IPS DF 19.7 (cell line): ENCODE data around the gene STAC.

ENCODE experiments used
- DNase-seq: peaks from one replicate; pipeline ENCODE4 v3.0.0-alpha.2; 2013; ENCODE audit warnings: low read depth, low spot score

STAC gene, protein sequence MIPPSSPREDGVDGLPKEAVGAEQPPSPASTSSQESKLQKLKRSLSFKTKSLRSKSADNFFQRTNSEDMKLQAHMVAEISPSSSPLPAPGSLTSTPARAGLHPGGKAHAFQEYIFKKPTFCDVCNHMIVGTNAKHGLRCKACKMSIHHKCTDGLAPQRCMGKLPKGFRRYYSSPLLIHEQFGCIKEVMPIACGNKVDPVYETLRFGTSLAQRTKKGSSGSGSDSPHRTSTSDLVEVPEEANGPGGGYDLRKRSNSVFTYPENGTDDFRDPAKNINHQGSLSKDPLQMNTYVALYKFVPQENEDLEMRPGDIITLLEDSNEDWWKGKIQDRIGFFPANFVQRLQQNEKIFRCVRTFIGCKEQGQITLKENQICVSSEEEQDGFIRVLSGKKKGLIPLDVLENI

GRCh38 chr3:36380221-36381031 is at the start of gene STAC:
TSS of gene STAC (plus strand) at chr3:36380504. CDS start at chr3:36380644, 140 bp downstream.
- DNase-seq, result no peak

DNA sequence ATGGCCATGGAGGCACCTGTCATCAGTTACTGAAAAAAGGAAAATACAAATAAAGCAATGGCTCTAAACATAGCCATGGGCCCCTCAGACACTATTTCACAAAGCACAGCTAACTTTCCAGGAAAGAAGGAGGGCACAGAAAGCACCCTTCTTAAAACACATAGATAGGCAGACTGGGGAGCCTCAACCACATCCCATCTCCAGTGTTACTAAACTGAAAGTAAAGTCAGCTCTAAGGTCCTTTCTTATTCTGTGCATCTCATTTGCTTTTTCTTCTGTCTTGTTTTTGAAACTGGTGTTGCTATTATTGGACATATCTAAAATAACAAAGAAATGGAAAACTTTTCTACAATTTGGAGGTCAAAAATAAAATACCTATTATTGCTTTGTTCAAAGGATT is 48.2 kb upstream of the STAC start:
- DNase-seq, result no peak

GRCh38 chr3:36362216-36362615 is 18.1 kb upstream of the STAC start:
- DNase-seq, result no peak

DNA sequence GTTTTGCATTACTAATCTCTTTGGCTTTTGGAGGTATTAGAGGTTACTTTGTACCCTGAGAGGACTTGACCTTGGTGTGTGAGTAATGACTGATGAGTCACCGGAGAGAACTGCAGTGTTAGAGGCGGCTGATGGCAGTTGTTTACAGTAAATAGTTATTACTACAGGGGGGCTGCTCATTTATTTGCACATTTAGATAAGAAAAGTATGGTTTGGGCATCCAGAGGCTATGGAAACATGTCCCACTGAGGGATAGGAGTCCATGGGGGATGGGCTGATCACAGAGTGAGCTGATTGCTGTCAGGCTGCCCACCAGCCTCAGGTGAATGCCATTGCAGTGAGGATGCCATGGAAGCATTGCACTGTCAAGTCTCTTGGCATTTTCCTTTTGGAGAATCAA is 17.3 kb upstream of the STAC start:
- DNase-seq, result no peak

- DNase-seq, result no peak
Measured at GRCh38 chr3:36364260-36364659, 16.0 kb upstream of the STAC start.

- DNase-seq, result no peak
Measured at GRCh38 chr3:36365829-36366228, 14.5 kb upstream of the STAC start.

- no peak for DNase-seq
Measured at GRCh38 chr3:36366308-36366707, 14.0 kb upstream of the STAC start.

DNA sequence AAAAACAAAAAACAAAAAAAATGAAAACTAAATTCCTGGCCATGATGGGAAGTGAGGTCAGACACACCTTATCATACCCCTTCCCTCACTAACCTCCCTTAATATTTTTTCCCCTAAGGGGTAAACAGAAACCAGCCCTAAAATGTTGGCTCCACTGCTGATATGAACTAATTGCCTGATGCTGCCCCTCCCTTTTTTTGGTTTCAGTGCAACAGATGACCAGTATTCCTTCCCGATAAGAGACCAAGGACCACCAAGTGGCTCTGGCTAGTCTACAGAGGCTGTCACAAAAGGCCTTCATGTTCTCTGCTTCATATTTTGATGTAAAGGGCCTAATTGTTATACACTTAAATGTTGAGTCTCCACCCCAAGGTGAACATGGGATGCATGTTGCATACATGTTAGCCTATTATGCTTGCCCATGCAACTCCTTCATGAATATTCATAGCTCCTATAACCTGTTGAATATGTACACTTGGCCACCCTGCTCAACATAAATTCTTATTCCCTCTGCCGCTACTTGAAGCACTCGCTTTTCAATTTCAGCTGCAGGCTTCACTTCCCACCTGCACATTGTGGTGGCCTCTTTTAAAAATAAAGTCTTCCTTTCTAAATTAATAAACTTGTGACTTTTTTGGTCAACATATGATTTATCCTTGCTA is 12.3 kb upstream of the STAC start:
- DNase-seq, result no peak

- DNase-seq, result no peak
Measured at GRCh38 chr3:36372534-36372935, 7.8 kb upstream of the STAC start.

DNA sequence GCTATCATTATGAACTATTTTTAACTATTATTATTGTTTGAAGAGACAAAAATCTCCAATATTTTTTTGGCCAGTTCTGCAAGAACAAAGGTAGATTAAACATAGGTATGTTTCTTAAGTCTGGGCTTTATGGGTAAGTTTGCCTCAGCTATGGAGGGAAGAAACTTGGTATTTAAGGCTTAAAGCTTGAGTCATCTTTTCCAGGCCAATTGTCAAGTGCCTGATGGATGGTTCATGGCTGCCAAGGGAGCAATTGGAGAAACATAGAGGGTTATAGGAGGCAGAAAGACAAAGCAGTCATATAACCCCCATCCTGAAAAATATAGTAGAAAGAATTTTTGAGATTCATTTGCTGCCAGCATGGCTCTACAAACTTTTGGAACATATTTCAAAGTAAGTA is 7.2 kb upstream of the STAC start:
- DNase-seq, result no peak

GRCh38 chr3:36373666-36374065 is 6.6 kb upstream of the STAC start:
- DNase-seq, result no peak

GRCh38 chr3:36379872-36380220 is 458 bp upstream of the STAC start:
- DNase-seq, result no peak

- no peak for DNase-seq
Measured at GRCh38 chr3:36381311-36381956, 1.1 kb downstream of the STAC start.

DNA sequence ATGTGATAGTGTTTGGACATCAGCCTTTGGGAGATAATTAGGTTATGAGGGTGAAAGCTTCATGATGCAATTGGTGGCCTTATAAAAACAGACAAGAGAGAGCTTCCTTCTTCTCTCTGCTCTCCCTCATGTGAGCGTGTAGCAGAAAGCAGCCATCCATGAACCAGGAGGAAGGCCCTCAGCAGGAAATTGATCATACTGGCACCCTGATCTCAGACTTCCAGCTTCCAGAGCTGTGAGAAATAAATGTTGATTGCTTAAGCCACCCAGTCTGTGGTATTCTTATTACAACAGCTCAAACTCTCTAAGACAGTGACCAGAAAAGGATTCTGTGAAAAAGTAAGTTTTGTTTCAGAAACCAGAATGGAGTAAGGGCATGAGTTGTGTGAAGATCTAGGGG is 13.3 kb downstream of the STAC start:
- DNase-seq, result no peak

DNA sequence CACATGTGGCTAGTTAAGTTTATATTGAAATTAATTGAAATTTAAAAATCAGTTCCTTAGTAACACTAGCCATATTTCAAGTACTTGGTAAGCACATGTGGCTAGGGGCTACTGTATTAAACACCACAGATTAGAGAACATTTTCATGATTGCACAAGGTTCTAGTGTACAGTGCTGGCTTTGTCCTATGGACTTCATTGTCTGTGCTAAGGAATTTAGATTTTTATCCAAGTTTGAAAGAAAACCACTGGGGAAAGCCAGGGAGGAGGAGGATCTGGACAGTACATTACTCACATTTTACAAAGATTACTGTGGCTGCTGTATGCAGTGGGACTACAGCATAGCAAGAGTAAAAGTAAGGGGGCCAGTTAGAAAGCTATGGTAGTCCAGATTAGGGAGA is 13.9 kb downstream of the STAC start:
- no peak for DNase-seq

- no peak for DNase-seq
Measured at GRCh38 chr3:36397841-36398240, 17.5 kb downstream of the STAC start.

DNA sequence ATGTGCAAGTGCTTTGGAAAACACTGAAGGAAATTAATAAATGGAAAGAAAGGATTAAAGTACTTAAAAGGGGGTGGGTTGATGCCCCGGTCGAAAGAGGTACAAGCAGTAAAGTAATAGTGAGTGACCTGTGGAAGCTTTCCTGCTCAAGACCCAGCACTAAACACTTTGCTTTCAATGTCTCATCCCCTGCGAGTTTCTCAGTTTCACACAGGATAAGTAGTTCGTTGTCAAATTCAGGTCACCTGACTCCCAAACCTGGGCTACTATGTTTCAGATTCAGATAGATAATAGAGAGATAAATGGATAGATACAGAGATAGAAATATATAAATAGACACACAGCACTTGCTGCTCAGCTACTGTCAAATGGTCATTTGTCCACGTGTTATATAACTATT is 19.6 kb downstream of the STAC start:
- DNase-seq, result no peak

DNA sequence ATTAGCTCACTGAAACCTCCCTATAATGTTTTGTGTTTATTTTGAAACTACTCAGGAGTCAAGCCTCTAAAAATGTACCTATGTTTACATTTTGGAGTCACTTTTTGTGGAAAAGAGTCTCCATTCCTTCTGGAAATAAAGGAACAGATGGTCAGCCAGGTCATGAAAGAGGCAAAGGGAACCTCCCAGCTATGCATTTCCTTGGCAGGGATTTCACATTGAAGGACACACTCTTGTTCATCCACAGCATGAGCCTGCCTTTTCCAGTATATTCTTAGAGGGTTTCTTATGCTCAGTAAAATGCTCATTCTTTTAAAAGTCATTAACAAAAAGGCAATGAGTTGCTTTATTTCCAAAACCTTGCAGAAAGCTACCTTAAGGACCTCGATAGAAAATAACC is 20.8 kb downstream of the STAC start:
- DNase-seq, result no peak

DNA sequence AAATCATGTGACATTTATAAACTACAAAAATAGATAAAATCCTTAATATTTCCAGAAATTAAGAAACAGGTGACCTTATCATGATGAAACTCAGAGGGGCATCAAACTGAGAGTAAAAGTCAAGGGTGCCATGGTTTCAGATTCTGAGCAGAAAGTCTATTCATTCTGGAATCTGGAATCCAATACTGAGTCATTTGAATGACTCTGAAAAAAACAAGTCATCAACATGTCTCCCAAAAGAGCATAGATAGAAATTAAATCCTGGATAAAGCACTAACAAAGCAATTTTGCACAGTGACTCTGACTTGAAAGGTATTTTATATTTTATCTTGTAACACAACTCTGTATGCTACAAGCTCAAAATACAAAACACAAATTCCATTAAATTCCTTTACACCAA is 23.4 kb downstream of the STAC start:
- DNase-seq, result no peak

GRCh38 chr3:36405190-36405589 is 24.9 kb downstream of the STAC start:
- no peak for DNase-seq

- DNase-seq, result no peak
Measured at GRCh38 chr3:36408146-36408545, 27.8 kb downstream of the STAC start.

DNA sequence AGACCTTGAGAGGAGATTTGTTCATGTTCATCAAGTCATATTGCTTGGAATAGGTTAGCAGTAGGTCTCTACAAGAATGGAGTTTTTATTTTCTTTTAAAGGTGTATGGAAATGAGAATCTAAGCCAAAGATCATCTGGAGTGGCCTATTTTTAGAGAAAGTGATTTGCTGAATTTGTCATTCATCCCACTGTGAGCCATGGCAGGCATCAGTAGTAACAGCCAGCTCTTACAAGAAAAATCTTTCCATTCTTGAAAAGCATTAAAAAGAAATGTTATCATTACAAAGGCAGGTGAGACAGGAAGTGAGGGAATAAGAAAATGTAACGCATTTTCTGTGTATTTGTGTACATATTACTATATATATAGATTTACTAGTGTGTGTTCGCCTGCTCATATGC is 29.6 kb downstream of the STAC start:
- DNase-seq, result no peak
